HK-2 (cell line): ENCODE results near the gene EXOC1.
"Not testable (repeated sequence)": the region's sequence is repeated elsewhere in the genome, so short reads cannot be mapped to it uniquely, and the experiment has no call there.

Experiments used
- DNase-seq: peaks from one replicate; pipeline ENCODE4 v3.0.0-alpha.2; 2018; ENCODE audit not compliant: unreplicated experiment

EXOC1 gene

DNA sequence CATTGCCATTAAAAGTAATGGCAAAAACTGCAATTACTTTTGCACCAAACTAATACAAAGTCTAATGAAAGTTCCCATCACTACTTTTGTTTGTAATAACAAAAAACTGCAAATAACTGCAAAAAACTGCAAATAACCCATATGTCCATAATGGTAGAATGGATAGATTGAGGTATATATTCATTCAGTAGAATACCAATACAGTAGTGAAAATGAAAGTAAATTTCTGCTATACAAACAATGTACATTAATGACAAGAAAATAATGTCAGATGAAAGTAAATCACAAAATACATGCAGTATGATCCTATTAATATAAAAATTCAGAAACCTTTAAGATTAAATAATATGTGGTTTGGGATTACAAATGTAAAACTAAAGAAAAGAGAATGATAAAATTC is 54.0 kb downstream of the EXOC1 start:
- DNase-seq: no peak

DNA sequence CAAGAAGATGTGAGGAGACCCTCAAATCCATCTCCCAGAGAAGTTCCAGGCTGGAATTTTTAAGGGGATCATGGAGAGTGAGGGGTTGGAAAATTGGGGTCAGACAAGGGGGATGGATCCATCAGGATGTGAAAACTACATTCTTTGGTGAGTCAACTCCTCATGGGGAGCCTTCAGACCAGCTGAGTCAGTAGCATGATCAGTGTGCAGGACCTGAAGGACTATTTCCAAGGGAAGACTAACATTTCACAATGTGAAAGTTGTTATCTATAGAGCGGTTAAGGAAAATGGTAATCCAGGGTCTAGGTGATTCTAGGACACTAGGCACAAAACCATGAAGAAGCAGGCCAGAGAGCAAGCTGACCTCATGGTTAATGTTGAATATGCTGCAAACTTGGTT is 56.7 kb downstream of the EXOC1 start:
- DNase-seq: no peak

DNA sequence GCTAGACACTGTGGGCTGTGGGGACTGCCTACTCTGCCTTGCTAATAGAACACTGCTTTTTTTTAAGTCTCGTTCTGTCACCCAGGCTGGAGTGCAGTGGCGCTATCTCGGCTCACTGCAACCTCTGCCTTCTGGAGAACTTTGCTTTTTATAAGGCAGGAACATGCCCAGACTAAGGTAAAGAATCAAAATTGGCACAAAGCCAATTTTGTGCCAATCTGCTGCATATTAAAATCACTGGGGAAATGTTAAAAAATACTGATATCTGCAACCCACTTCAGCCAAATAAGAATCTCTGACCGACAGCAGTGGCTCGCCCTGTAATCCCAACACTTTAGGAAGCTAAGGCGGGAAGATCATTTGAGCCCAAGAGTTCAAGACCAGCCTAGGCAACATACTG is 58.8 kb downstream of the EXOC1 start:
- no peak for DNase-seq

DNA sequence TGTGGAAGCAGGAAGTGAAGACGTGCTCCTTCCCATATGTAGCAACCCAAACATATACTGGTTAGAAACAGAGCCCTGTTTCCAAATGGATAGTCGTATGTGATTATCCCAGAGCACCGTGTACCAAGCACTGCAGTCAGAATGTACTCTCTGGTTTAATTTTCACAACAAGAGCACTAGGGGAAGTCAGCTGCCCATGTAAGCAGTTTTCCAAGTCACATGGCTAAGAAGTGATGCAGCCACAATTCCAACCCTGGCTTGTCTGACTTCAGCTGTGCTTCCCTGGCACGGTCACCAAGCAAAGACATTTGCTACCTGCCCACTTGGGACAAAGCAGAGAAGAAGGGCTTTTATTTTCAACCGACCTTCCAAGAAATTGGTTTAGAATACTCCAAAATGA is 67.1 kb downstream of the EXOC1 start:
- DNase-seq: no peak

DNA sequence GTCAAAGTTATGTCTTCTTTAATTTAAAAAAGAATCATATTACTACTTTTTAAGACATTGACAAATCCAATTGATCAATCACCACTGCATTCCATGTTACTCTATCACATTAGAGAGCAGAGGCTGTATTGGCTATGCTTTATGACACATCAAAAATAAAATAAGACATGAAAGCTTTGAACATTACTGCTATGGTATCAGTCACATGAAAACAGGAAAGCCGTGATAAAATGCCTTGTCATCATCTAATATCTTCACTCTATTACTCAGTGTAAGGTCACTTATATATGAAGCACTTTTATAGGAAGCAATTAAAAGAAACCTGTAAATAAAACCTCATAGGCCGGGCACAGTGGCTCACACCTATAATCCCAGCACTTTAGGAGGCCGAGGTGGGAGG is 67.6 kb downstream of the EXOC1 start:
- no peak for DNase-seq

DNA sequence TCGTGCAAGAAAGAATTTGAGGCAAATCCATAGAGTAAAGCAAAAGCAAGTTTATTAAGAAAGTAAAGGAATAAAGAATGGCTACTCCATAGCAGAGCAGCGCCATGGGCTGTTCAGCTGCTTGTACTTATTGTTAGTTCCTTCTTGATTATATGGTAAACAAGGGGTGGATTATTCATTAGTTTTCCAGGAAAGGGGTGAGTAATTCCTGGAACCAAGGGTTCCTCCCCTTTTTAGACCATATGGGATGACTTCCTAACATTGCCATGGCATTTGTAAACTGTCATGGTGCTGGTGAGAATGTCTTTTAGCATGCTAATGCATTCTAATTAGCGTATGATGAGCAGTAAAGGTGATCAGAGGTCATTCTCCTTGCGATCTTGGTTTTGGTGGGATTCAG is 71.8 kb downstream of the EXOC1 start:
- no peak for DNase-seq

DNA sequence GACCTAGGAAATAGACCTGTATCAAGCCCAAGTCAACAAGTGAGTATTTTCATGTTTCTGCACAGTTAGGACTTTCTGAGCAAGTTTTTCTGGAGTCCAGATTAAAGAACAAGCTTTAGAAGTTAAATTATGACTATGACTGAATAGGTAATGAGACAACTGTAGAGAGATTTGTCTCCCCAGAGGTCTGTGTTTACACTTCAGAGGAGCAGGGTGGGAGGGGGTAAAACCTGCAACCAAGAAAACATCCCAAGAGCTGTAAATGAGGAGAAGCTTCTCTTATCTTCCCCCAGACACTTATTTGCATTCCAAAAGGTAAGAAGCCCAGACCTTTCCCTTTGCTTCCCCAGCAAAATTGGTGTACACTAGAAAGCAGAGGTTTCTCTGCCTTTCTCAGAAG is 73.2 kb downstream of the EXOC1 start:
- DNase-seq: no peak

DNA sequence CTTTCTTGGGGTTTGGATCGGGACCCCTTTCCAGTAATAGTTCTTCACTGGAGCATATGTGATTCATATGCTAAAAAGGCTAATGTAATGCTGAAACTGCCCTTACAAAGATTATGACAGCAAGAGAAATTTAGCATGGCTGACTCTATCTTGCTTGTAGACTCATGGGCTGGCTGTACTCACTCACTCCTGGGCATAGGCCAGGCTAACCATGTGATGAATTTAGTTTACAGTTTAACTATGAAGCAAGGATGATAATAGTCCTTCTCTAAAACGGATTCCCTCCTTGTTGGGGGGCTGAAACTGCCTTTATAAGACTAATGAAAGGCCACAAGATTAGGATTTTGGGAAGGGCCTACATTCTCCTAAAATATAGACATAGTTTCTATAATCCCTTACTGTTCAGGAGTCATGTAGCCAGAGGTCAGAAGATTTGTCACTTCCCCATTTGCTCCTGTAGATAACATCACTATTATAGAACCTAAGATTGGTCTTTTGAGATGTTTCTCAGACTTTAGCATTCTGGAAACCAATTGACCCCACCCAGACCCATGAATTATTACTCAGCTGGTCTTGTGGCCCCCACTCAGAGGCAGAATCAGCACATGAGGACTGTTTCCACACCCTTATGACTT is 74.5 kb downstream of the EXOC1 start:
- DNase-seq: no peak

DNA sequence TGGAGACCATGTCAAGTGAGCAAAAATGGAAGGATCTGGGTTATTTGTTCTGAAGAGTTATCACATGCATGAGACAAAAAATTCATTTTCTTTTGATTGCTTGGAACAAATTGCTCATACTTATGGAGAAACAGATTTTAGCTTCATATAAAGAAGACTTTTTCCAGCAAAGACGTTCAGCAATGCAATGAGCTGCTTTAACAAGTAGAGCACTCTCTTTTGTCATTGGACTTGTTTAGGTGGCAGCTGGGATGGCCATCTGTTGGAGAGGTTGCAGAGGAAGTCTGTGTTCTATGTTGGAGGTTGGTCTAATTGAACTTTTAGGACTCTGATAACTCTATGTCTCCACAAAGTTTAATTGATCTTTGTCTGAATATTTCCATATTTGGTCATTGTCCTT is 75.4 kb downstream of the EXOC1 start:
- DNase-seq: no peak

DNA sequence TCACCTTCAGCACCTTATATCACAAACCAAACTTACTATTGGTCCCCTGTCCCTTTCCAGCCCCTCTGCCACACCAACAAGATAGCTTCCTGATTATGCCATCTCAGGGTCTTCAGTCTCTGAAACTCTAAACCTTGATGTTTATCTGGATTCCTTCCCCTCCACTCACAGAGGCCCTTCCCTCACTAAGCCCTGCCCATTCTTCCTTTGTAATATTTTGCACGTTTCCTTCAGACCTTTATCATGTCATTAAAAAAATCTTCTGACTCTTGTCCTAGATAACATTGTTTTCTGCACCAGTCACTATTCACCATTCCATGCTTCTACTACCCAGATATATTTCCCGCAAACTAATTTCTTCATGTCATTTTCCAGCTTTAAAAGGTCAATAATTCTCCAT is 77.6 kb downstream of the EXOC1 start:
- no peak for DNase-seq

DNA sequence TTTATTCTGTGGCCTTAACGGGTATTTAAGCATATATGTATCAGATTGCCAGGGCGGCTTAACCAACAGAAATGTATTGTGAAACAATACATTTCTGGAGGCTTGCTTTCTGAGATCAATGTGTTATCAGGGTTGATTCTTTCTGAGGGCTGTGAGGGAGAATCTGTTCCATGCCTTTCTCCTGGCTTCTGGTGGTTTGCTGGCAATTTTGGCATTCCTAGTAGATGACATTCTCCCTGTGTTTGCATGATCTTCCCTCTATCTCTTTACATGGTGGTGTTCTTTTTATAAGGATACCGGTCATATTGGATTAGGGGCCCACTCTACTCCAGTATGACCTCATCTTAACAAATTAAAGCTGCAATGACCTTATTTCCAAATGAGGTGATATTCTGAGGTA is 78.4 kb downstream of the EXOC1 start:
- no peak for DNase-seq

DNA sequence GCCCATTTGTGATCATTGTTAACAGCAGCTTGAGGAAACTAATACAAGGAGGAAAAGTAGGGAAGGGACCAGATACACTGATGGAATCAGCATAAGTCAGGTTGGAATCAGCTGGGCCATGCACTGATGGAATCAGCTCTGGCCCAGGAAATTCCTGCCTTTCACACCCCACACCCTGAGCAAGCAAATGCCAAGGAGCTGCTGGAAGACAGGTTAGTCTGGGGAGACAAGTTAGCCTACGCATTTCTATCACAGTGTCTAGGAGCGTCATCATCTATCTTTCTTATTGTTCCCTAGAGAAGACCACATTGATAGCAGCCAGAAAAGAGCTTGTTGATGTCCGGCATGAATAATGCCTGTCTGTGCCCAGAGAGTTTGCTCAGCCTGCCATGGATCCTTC is 79.1 kb downstream of the EXOC1 start:
- no peak for DNase-seq

DNA sequence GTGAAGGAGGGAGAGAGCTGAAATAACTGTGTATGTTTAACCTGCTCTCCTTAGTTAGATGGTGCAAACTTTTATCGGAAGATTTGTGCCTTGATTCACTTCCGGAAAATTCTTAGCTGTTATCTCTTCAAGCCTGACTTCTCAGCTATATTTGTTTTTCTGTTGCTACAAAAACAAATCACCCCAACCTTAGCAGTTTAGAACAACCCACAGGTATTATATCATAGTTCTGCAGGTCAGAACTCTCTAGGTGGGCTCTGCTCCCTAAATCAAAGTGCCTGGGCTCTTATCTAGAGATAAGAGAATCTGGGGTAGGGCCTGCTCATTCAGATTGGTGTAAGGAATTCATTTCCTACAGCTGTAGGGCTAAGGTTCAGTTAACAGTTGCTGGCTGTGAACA is 80.2 kb downstream of the EXOC1 start:
- no peak for DNase-seq

DNA sequence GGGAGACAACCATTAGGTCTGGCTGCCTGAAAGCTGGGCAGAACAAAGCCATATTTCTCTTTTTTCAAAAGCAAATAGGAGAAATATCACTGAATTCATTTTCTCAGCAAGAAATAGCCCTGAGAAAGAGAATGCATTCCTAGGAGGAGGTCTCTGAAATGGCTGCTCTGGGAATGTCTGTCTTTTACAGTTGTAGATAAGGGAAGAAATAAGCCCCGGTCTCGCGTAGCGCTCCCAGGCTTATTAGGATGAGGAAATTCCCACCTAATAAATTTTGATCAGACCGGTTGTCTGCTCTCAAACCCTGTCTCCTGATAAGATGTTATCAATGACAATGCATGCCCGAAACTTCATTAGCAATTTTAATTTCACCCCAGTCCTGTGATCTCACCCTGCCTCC is 82.5 kb downstream of the EXOC1 start:
- DNase-seq: not testable (repeated sequence)

DNA sequence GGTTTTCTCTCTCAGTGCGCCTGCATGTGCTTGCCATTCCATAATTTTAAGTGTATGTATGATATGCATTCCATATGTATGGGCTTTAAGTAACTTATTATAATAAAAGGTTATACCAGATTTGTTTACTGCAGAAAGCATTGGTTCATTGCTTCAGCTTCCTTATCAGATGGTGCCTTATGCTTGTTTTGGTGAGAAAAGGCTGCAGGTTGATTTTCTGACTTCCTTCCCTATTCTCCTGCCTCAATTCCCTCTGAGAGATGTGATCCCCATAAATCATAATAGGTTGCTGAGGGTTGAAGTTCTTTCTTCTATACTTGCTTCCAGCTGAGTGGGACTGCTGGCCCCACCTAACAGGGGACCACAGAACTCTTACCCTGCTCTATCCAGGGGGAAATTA is 85.0 kb downstream of the EXOC1 start:
- DNase-seq: no peak

DNA sequence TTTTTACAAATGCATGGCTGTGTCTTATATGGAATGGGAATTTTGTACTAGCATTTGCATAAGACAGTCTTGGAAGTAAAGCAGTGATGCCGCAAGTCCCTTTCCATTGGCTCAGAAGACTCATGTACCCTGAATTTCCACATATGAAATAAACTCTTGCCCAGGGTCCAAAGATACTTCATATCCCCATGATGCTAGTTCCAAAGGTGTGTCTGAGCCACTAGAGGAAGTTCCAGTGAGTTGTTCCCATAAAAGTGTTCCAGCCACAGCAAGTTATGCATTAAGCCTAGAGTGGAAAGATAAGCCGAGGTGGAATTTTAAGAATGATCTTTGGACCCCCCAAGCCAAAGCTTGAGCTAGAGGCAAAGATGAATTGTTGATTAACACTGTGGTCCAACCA is 86.0 kb downstream of the EXOC1 start:
- DNase-seq: no peak

DNA sequence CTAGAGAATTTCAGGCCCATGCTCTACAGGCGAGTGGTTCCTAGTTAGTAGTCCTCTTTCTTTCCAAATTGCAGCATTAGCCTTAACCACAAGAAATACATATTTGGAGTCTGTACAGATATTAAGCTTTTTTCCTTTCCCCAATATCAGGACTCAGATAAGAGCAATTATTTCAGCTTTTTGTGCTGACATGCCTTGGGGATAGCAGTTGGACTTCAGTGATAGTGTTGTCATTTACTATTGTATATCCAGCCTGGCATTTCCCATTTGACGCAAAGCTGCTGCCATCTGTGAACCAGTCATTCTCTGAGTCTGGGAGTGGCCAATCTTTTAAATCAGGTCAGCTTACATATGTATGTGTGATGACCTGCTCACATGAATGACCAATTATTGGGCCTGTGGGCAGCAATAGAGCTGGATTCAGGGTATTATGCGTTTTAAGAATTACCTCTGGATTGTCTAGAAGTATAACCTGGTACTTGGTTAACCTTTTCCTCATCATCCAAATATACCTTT is 88.5 kb downstream of the EXOC1 start:
- no peak for DNase-seq

DNA sequence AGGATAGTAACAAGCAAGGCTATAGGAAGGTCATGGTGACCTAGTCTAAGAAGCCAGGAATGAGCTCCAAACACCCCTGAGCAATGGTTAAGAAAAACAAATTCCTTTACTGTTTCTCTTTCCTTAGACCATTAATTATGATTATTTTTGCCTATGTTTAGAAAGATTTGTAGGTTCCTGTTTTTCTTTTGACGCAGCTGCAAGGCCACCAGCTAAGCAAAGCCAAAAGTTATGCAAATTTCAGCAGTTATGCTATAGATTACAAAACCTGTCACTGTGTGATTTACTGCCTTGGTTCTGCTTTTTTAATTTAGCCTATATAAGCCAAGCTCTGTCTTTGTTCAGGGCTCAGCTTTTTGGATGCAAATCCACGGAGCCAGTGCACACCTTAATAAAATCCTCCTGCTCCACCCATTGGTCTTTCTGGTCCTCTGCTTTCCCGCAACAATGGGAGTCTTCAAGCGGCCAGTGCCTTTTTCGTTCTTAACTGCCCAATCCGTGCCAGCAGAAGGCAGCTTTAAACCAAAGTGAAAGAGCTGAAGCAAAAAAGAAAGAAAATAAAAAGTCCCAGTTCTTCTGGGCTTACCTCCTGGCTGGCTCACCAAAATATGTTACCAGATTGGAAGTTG is 93.9 kb downstream of the EXOC1 start:
- no peak for DNase-seq

DNA sequence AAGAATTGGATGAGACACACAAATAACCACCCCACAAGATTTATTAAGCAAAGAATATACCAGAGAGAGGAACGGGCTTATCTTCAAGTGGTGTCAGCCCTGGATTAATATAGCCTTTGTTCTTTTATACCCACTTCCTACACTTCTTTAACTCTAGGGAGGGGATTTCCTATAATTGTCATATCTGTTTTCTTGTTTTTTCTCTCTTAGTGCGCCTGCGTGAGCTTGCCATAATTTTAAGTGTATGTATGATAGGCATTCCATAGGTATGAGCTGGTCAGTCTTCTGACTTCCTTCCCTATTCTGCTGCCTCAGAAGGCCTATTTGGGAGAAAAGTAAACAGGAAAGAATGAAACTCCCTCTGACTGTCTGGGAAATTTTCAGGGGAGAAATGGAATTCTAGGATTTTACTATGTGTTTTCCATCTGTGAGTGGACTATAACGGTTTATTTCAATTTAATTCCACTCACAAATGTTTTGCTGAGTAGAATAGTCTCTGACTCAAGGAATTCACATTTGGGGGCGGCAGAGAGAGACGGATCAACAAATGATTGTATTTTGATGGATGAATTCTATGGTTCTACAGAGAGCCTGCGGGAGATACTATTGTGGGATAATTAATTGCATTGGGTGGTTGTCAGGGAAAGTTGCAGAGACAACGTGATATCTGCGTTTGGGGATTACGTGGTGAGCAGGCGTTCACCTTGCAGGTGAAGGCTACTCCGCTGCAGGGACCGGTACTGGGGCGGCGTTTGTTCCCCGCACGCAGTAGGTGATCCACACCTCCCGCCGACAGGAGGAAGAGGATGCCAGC is 94.7 kb downstream of the EXOC1 start:
- DNase-seq: peak; percentile 28

DNA sequence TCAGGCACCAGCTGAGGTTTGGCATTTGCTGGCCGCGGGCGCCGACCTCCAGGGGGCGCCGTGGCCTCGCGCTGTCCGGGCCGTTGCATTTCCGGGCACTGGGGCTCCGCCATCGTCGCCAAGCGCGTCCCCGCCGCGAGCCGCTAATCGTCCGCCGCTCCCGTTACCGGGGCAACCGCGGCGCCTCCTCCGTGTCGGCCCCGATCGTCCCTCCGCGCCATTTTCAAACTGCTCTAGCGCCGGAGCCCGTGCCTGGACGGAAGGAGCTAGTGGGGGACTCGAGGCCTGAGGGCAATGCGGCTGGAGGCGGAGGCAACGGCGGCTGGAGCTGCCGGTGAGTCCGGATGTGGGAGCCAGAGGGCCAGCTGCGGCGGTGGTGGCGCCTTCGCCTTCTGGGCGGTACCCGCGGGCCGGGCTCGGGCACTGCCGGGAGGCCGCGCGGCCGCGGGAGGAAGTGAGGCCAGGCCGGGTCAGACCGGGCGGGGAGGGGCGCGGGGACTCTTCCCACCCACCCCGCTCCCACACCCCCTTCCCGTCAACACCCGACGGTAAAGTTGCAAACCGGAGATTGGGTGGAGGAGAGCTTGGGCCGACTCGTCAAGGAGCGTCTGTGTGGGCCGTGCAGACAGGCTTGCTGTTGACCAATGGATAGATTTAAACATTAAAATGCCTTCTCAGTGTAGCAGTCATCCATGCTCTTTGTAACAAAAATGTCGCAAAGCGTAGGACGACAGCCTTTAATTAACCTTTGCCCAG is 95.5 kb downstream of the EXOC1 start, which contains the start of gene CEP135:
Gene CEP135, plus strand, starts transcription at position 220 of the 756 bp plus-strand sequence. CDS start 3,186 bp downstream, outside the sequence.
- peak; percentile 94 for DNase-seq

DNA sequence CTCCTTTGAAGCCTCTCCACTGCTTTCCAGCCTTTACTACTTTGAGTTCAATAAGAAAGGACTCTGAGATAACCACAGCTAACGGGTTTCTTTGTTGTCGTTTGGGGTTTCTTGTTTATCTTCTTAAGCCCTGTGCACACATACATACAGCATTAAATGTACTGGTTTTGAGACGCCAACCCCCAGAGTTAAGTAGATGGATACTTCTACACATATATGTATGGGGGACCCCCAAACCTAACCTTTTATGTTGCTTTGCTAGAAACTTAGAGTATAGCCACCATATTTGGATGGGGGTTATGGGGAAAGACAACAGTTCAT is 96.0 kb downstream of the EXOC1 start:
- DNase-seq: peak; percentile 6

DNA sequence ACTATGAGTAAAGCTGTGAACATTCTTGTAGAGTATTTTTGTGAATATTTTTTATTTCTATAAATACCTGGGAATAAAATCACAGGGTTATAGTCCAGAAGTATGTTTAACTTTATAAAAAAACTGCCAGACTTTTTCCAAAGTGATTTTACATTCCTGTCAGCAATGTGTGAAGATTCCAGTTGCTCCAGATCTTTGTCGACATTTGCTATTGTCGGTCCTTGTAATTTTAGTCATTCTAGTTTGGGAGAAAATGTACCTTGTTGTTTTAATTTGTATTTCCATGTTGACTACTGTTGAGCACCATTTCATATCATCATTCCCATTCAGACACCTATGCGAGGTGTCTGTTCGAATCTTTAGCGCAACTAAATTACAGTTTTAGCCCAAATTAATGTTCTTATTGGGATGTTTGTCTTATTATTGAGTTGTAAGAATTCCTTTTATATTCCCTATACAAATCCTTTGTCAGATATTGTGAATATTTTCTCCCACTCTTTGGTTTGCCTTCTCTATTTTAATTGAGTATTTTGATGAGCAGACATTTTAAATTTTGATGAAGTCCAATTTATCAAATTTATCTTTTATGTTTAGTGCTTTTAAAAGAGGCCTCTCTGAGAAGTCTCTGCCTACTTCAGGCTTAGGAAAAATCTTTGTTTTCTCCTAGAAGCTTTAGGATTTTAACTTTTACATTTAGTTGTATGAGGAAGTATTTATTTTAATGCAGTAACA is 97.9 kb downstream of the EXOC1 start:
- DNase-seq: no peak
